GM19240 (cell line): Measurements from ENCODE around the gene FAXDC2.

ENCODE experiments used
- DNase-seq: peaks from one replicate; pipeline ENCODE4 v3.0.0; 2011; ENCODE audit warnings: low spot score; ENCODE audit not compliant: insufficient read length

FAXDC2 gene

GRCh38 chr5:154797762-154798161 lies 52.6 kb downstream of the FAXDC2 start:
- no peak for DNase-seq

- no peak for DNase-seq
Measured at GRCh38 chr5:154795235-154795596, 55.2 kb downstream of the FAXDC2 start.

- DNase-seq: no peak
Measured at GRCh38 chr5:154794525-154795234, 55.7 kb downstream of the FAXDC2 start.

GRCh38 chr5:154793599-154794524 lies 56.5 kb downstream of the FAXDC2 start:
- DNase-seq: no peak

- DNase-seq: no peak
Measured at GRCh38 chr5:154791535-154791934, 58.9 kb downstream of the FAXDC2 start.

GRCh38 chr5:154788212-154788611 lies 62.2 kb downstream of the FAXDC2 start:
- no peak for DNase-seq

- DNase-seq: no peak
Measured at GRCh38 chr5:154786414-154786813, 64.0 kb downstream of the FAXDC2 start.

GRCh38 chr5:154784856-154785255 lies 65.5 kb downstream of the FAXDC2 start:
- no peak for DNase-seq

GRCh38 chr5:154783774-154784460 lies 66.5 kb downstream of the FAXDC2 start:
- DNase-seq: no peak

- no peak for DNase-seq
Measured at GRCh38 chr5:154782812-154783592, 67.4 kb downstream of the FAXDC2 start.

- no peak for DNase-seq
Measured at GRCh38 chr5:154782326-154782725, 68.1 kb downstream of the FAXDC2 start.

GRCh38 chr5:154780128-154780527 lies 70.3 kb downstream of the FAXDC2 start:
- DNase-seq: no peak

GRCh38 chr5:154779105-154779504 lies 71.3 kb downstream of the FAXDC2 start:
- DNase-seq: no peak

GRCh38 chr5:154778534-154778933 lies 71.9 kb downstream of the FAXDC2 start:
- no peak for DNase-seq

- DNase-seq: no peak
Measured at GRCh38 chr5:154776167-154776566, 74.2 kb downstream of the FAXDC2 start.

- no peak for DNase-seq
Measured at GRCh38 chr5:154773326-154773725, 77.1 kb downstream of the FAXDC2 start.

GRCh38 chr5:154771383-154771901 lies 79.0 kb downstream of the FAXDC2 start:
- no peak for DNase-seq

- no peak for DNase-seq
Measured at GRCh38 chr5:154770111-154770510, 80.3 kb downstream of the FAXDC2 start.
